ENCODE results near the gene KRT14.

- no peak for TF ChIP-seq CTCF (IDR thresholded peaks at IDR 0.05)
- no peak for TF ChIP-seq POLR2A (IDR thresholded peaks at IDR 0.05)
- no peak for TF ChIP-seq EP300 (IDR thresholded peaks at IDR 0.05)
Observed at GRCh38 chr17:41561554-41561953, 25.1 kb downstream of the KRT14 start.

Measured in ovary (tissue), 3 donors.